Measurements from ENCODE around the gene TSPAN13.
"Not testable (repeated sequence)": the region's sequence is repeated elsewhere in the genome, so short reads cannot be mapped to it uniquely, and the experiment has no call there.

The TSPAN13 gene

GRCh38 chr7:16741676-16742075 is 11.9 kb upstream of the TSPAN13 start:
- DNase-seq, result no peak

- no peak for DNase-seq
Measured at GRCh38 chr7:16742547-16742946, 11.0 kb upstream of the TSPAN13 start.

- DNase-seq, result no peak
Measured at GRCh38 chr7:16743236-16743635, 10.3 kb upstream of the TSPAN13 start.

GRCh38 chr7:16744518-16745250 is 8.9 kb upstream of the TSPAN13 start:
- no peak for DNase-seq

GRCh38 chr7:16745645-16746044 is 7.9 kb upstream of the TSPAN13 start:
- DNase-seq, result no peak

- DNase-seq, result no peak
Measured at GRCh38 chr7:16747102-16747501, 6.5 kb upstream of the TSPAN13 start.

- peak; percentile 68 for DNase-seq
Measured at GRCh38 chr7:16753932-16754855, 639 bp downstream of the TSPAN13 start.

- no peak for DNase-seq
Measured at GRCh38 chr7:16754856-16755317, 1.3 kb downstream of the TSPAN13 start.

- no peak for DNase-seq
Measured at GRCh38 chr7:16755397-16755796, 1.8 kb downstream of the TSPAN13 start.

GRCh38 chr7:16758036-16758435 is 4.5 kb downstream of the TSPAN13 start:
- no peak for DNase-seq

GRCh38 chr7:16758631-16759611 is 5.4 kb downstream of the TSPAN13 start:
- DNase-seq, result no peak

GRCh38 chr7:16759840-16760239 is 6.3 kb downstream of the TSPAN13 start:
- no peak for DNase-seq

GRCh38 chr7:16762177-16762576 is 8.6 kb downstream of the TSPAN13 start:
- DNase-seq, result no peak

GRCh38 chr7:16764942-16765341 is 11.4 kb downstream of the TSPAN13 start:
- no peak for DNase-seq

- no peak for DNase-seq
Measured at GRCh38 chr7:16765436-16765859, 11.9 kb downstream of the TSPAN13 start.

- DNase-seq, result not testable (repeated sequence)
Measured at GRCh38 chr7:16769994-16770393, 16.4 kb downstream of the TSPAN13 start.

- DNase-seq, result no peak
Measured at GRCh38 chr7:16770657-16771329, 17.2 kb downstream of the TSPAN13 start.

- no peak for DNase-seq
Measured at GRCh38 chr7:16773326-16773725, 19.8 kb downstream of the TSPAN13 start.

GRCh38 chr7:16773884-16774283 is 20.3 kb downstream of the TSPAN13 start:
- no peak for DNase-seq

GRCh38 chr7:16774294-16774693 is 20.7 kb downstream of the TSPAN13 start:
- DNase-seq, result no peak

GRCh38 chr7:16774986-16775385 is 21.4 kb downstream of the TSPAN13 start:
- no peak for DNase-seq

- DNase-seq, result no peak
Measured at GRCh38 chr7:16776053-16776452, 22.5 kb downstream of the TSPAN13 start.

All from NCI-H2227 treated with DMSO at 0.1 percent for 48 hours (cell line).